ENCODE results near the gene SMPD4. TPM values are rescaled to one million over a fixed set of nuclear protein-coding genes. Genes with fewer than 3 reads are reported as not detected.
"Not testable (repeated sequence)": the region's sequence is repeated elsewhere in the genome, so short reads cannot be mapped to it uniquely, and the experiment has no call there.

The SMPD4 gene
- total and polyA plus RNA-seq, 2 of the 4 experiments (the other 2 are of a cell fraction): 8.6 to 63.0 TPM

- H3K14ac ChIP-seq (replicated peaks; ENCODE audit: low read depth, low read length); H4K8ac ChIP-seq (ENCODE audit: low read depth in 2 of 2, low read length in 2 of 2); H3K4me3 ChIP-seq (ENCODE audit: insufficient read depth, low read depth, low read length); H3K23ac ChIP-seq (ENCODE audit: low read depth, low read length); H3K18ac ChIP-seq (ENCODE audit: low read depth, low read length); DNase-seq; H4K91ac ChIP-seq (ENCODE audit: insufficient read depth, low read depth, low read length); H3K9ac ChIP-seq (ENCODE audit: low read depth, low read length); H3K4me1 ChIP-seq (ENCODE audit: control insufficient read depth, insufficient read depth, low read length); H2AK9ac ChIP-seq (replicated peaks; ENCODE audit: low read depth, low read length, poor library complexity); BruUV-seq (replicated peaks); intact Hi-C loops (cut with micrococcal nuclease); H2BK20ac ChIP-seq (ENCODE audit: low read depth, low read length); H3K27ac ChIP-seq (ENCODE audit: insufficient read depth, low read length); dilution Hi-C loops (cut with HindIII; ENCODE audit: low sequenced_read_pairs, unreplicated experiment); H3K4ac ChIP-seq (ENCODE audit: low read depth, low read length); H3K79me1 ChIP-seq (ENCODE audit: low read depth in 1 of 2, low read length in 2 of 2); CTCF ChIA-PET; H3K9me1 ChIP-seq (ENCODE audit: insufficient read depth, low read length); H4K20me1 ChIP-seq (ENCODE audit: insufficient read depth, low read length); H3K56ac ChIP-seq (ENCODE audit: extremely low read depth, insufficient read depth, low read length); H2BK5ac ChIP-seq (ENCODE audit: low read depth, low read length, poor library complexity, severe bottlenecking); H2BK15ac ChIP-seq (ENCODE audit: low read depth, low read length); H3K27me3 ChIP-seq (ENCODE audit: control insufficient read depth, insufficient read depth, low read length); in situ Hi-C loops (cut with MboI; ENCODE audit: low sequenced_read_pairs); H2BK120ac ChIP-seq (ENCODE audit: low read depth, low read length); H2AFZ ChIP-seq (replicated peaks; ENCODE audit: low read length, poor library complexity); H3K9me3 ChIP-seq (ENCODE audit: control insufficient read depth, insufficient read depth, low read length); ATAC-seq (ENCODE audit: low read depth); H3K36me3 ChIP-seq (ENCODE audit: control insufficient read depth, insufficient read depth, low read length); POLR2A ChIA-PET (ENCODE audit: unreplicated experiment); H4K5ac ChIP-seq (ENCODE audit: low read depth, low read length); H3K4me2 ChIP-seq (ENCODE audit: low read depth, low read length); H2AK5ac ChIP-seq (ENCODE audit: low read depth, low read length): not testable (repeated sequence)
- WGBS, 2 experiments (ENCODE audit: extremely low coverage in 2 of 2, insufficient read length in 1 of 2): no CpG with 5 or more reads among the region's 1 CpG
Observed at GRCh38 chr2:130220505-130220904, 39.1 kb upstream of the SMPD4 start.

- POLR2A ChIA-PET (ENCODE audit: unreplicated experiment); intact Hi-C loops (cut with micrococcal nuclease); H3K4me1 ChIP-seq (ENCODE audit: control insufficient read depth, insufficient read depth, low read length); H3K27ac ChIP-seq (ENCODE audit: insufficient read depth, low read length); H4K5ac ChIP-seq (ENCODE audit: low read depth, low read length); H2AK9ac ChIP-seq (replicated peaks; ENCODE audit: low read depth, low read length, poor library complexity); H3K79me1 ChIP-seq (ENCODE audit: low read depth in 1 of 2, low read length in 2 of 2); H3K4me3 ChIP-seq (ENCODE audit: insufficient read depth, low read depth, low read length); BruUV-seq (replicated peaks); CTCF ChIA-PET; H3K9me1 ChIP-seq (ENCODE audit: insufficient read depth, low read length); H2BK20ac ChIP-seq (ENCODE audit: low read depth, low read length); H3K9ac ChIP-seq (ENCODE audit: low read depth, low read length); H3K14ac ChIP-seq (replicated peaks; ENCODE audit: low read depth, low read length); H3K18ac ChIP-seq (ENCODE audit: low read depth, low read length); H3K4me2 ChIP-seq (ENCODE audit: low read depth, low read length); DNase-seq; H2BK120ac ChIP-seq (ENCODE audit: low read depth, low read length); H2BK15ac ChIP-seq (ENCODE audit: low read depth, low read length); H4K91ac ChIP-seq (ENCODE audit: insufficient read depth, low read depth, low read length); H2AFZ ChIP-seq (replicated peaks; ENCODE audit: low read length, poor library complexity); H2BK5ac ChIP-seq (ENCODE audit: low read depth, low read length, poor library complexity, severe bottlenecking); ATAC-seq (ENCODE audit: low read depth); H4K8ac ChIP-seq (ENCODE audit: low read depth in 2 of 2, low read length in 2 of 2); in situ Hi-C loops (cut with MboI; ENCODE audit: low sequenced_read_pairs); H3K23ac ChIP-seq (ENCODE audit: low read depth, low read length); H3K36me3 ChIP-seq (ENCODE audit: control insufficient read depth, insufficient read depth, low read length); dilution Hi-C loops (cut with HindIII; ENCODE audit: low sequenced_read_pairs, unreplicated experiment); H2AK5ac ChIP-seq (ENCODE audit: low read depth, low read length); H3K56ac ChIP-seq (ENCODE audit: extremely low read depth, insufficient read depth, low read length); H3K9me3 ChIP-seq (ENCODE audit: control insufficient read depth, insufficient read depth, low read length); H3K27me3 ChIP-seq (ENCODE audit: control insufficient read depth, insufficient read depth, low read length); H3K4ac ChIP-seq (ENCODE audit: low read depth, low read length); H4K20me1 ChIP-seq (ENCODE audit: insufficient read depth, low read length): not testable (repeated sequence)
- WGBS, 2 experiments (ENCODE audit: extremely low coverage in 2 of 2, insufficient read length in 1 of 2): no CpG with 5 or more reads among the region's 2 CpGs
Observed at GRCh38 chr2:130219147-130219546, 37.7 kb upstream of the SMPD4 start.

Measured in IMR-90 (cell line).